Loucy (cell line): ENCODE results near the gene RRP1.

Experiments
- CTCF ChIP-seq: fragments of 200-600 bp; sonication (generic); conservative IDR thresholded peaks from 2 replicates; pipeline ENCODE4 v1.5.1; 2014; ENCODE audit warnings: mild to moderate bottlenecking, antibody characterized with exemption, low read length
- EZH2phosphoT487 ChIP-seq: fragments of 200-600 bp; IDR thresholded peaks from 2 replicates; pipeline ENCODE4 v1.6.1; 2018; ENCODE audit warnings: antibody characterized with exemption, mild to moderate bottlenecking, moderate library complexity, borderline replicate concordance

- TF ChIP-seq CTCF = 0 out of 2 replicates have a peak, but pooled peaks have one; percentile 21
- TF ChIP-seq EZH2phosphoT487 = no peak
These were observed 40.3 kb downstream of the RRP1 start for GRCh38 chr21:43829575-43830119.
